MCF 10A (cell line): Measurements from ENCODE around the gene PBX1. TPM values are rescaled to one million over a fixed set of nuclear protein-coding genes. Genes with fewer than 3 reads are reported as not detected.

Experiments
- BruUV-seq: library from RNA; stranded (reverse); fragments of 400-500 nt; replicated peaks from 2 replicates; lab custom pipeline; 2021; lab: Mats Ljungman, UMichigan
- CTCF ChIA-PET: fragments of 300-600 bp; sonication (Branson Sonifier 250); formaldehyde crosslinking; extraction: SDS; loops from one replicate; lab custom pipeline; 2021; ENCODE audit warnings: antibody characterized with exemption, inconsistent platforms; lab: Yijun Ruan, JAX
- POLR2A ChIA-PET: fragments of 300-600, 350-650 bp; sonication (Branson Sonifier 250); formaldehyde crosslinking; extraction: SDS; loops from one replicate; lab custom pipeline; 2020; ENCODE audit warnings: antibody characterized with exemption, inconsistent platforms; lab: Yijun Ruan, JAX
- DNase-seq: peaks from one replicate; pipeline ENCODE4 v3.0.0-alpha.2; 2018; ENCODE audit not compliant: unreplicated experiment
- H3K27ac Mint-ChIP-seq: one replicate; pipeline ENCODE4 v1.8.0; 2022; ENCODE audit warnings: mild to moderate bottlenecking, low read depth, mixed read lengths; ENCODE audit not compliant: unreplicated experiment
- H3K27me3 Mint-ChIP-seq: one replicate; pipeline ENCODE4 v1.8.0; 2022; ENCODE audit warnings: mixed read lengths; ENCODE audit not compliant: insufficient read depth, unreplicated experiment
- H3K36me3 Mint-ChIP-seq: one replicate; pipeline ENCODE4 v1.8.0; 2022; ENCODE audit warnings: mild to moderate bottlenecking, moderate library complexity, mixed read lengths; ENCODE audit not compliant: insufficient read depth, unreplicated experiment
- H3K4me1 Mint-ChIP-seq: one replicate; pipeline ENCODE4 v1.8.0; 2022; ENCODE audit warnings: mixed read lengths; ENCODE audit not compliant: insufficient read depth, unreplicated experiment
- H3K4me3 Mint-ChIP-seq: one replicate; pipeline ENCODE4 v1.8.0; 2022; ENCODE audit warnings: mild to moderate bottlenecking, moderate library complexity, mixed read lengths; ENCODE audit not compliant: unreplicated experiment
- H3K9me3 Mint-ChIP-seq: one replicate; pipeline ENCODE4 v1.8.0; 2022; ENCODE audit warnings: mixed read lengths; ENCODE audit not compliant: unreplicated experiment
- intact Hi-C: fragments of 100-400 bp; cut with micrococcal nuclease; formaldehyde crosslinking; loops from 2 replicates; pipeline ENCODE4 v1.14.1; 2022
- total RNA-seq: library from RNA; stranded (reverse); gene quantifications from 2 replicates; pipeline ENCODE4 v1.2.3, GENCODE V29; 2022
- TF ChIP-seq, protein P1 (sequence below): fragments of 200-600 bp; IDR thresholded peaks from one replicate; pipeline ENCODE4 v1.8.0; 2022; ENCODE audit warnings: antibody characterized with exemption, mild to moderate bottlenecking; ENCODE audit not compliant: unreplicated experiment

Gene PBX1
- total RNA-seq, 1 experiment from 2014 or later = 5.8 TPM

DNA sequence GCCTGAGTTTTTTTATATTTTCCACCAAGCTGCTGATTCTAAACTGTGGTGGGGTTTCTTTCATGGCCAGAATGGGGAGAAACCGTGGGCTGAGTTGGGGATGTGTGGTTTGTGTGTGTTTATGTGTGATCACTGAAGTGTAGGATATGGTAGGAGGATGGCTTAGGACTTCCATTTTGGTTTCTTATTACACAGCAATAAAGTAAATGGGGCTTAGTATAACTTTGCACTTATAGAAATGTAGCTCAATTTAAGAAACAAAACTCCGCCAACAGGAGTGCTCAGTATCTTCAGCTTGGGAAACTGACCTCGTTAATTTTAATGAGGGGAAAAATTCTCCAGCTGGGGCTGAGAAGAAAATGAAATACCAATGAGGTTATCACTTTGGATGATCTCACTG is 77.8 kb downstream of the PBX1 start:
- TF ChIP-seq, protein P1, sequence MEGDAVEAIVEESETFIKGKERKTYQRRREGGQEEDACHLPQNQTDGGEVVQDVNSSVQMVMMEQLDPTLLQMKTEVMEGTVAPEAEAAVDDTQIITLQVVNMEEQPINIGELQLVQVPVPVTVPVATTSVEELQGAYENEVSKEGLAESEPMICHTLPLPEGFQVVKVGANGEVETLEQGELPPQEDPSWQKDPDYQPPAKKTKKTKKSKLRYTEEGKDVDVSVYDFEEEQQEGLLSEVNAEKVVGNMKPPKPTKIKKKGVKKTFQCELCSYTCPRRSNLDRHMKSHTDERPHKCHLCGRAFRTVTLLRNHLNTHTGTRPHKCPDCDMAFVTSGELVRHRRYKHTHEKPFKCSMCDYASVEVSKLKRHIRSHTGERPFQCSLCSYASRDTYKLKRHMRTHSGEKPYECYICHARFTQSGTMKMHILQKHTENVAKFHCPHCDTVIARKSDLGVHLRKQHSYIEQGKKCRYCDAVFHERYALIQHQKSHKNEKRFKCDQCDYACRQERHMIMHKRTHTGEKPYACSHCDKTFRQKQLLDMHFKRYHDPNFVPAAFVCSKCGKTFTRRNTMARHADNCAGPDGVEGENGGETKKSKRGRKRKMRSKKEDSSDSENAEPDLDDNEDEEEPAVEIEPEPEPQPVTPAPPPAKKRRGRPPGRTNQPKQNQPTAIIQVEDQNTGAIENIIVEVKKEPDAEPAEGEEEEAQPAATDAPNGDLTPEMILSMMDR = no peak
- no peaks in the 10 kb centered on the region for H3K27me3 Mint-ChIP-seq
- H3K4me1 Mint-ChIP-seq = peaks cover 23% of the 10 kb centered on the region
- no TSS peak for BruUV-seq
- no peaks in the 10 kb centered on the region for H3K36me3 Mint-ChIP-seq
- no peak for DNase-seq
- peak overlapping the region; percentile 10 for H3K27ac Mint-ChIP-seq
- H3K9me3 Mint-ChIP-seq = no peaks in the 10 kb centered on the region
- CTCF ChIA-PET = interaction anchor here (0.6 to 2.7 kb wide), 6 partner anchors 12 to 150 kb away, joined by 3 to 15 read pairs (median 4); no protein-coding TSS in a partner anchor
- POLR2A ChIA-PET = interaction anchor here (0.6 to 1.8 kb wide), 3 partner anchors 12 to 135 kb away, joined by 3 to 5 read pairs (median 4); no protein-coding TSS in a partner anchor
- H3K4me3 Mint-ChIP-seq = no peak overlapping the region
- intact Hi-C loops = loop anchor here (5.0 kb wide), 1 partner anchor 136 kb away; no protein-coding TSS in a partner anchor

DNA sequence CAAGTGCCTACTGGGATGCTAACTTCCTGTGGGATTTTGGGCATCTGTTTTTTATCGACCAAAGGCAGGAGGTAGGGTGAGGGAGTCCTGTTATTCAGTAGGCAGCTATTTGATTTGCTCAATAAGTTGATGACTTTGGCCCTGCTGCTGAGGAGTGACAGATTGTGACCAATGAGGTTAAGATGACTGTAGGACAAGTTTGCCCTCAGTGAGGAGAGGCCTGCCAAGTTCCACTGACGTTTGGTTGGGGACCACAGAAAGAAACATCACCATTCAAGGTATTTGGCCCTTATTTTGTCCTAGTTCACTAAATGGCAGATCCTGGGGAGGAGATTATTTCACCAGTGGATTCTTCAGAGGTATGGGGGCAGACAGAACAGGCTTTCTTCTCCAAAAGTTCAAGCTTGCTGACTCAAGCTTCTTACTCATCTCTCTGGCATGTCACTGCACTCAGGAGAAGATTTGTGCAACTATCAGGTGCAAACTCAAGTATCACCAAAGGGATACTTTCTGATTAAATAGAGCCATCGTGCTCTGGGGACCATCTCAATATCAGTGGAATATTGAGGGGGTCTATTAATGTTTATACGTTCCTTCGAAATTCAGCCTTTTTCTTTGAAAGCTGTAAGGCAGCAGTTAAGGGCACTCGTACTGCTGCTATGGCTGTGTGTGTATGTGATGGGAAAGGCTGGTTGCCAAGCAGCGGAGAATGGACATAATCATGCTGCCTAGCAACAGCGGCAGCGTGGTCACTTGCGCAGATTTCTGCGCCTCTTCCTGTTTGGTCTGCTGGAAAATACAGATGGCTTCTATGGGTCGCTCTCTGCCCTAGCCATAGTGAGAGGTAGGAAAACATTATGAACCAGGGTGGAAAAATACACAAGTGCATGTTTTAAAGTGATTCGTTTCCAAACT is 78.7 kb downstream of the PBX1 start:
- H3K9me3 Mint-ChIP-seq = no peaks in the 10 kb centered on the region
- H3K4me3 Mint-ChIP-seq = no peak overlapping the region
- H3K36me3 Mint-ChIP-seq = no peaks in the 10 kb centered on the region
- peak; percentile 73 for DNase-seq
- CTCF ChIA-PET = interaction anchor here (0.8 to 2.7 kb wide), 4 partner anchors 16 to 474 kb away, joined by 3 to 15 read pairs (median 6); no protein-coding TSS in a partner anchor
- H3K27ac Mint-ChIP-seq = peak overlapping the region; percentile 10
- H3K27me3 Mint-ChIP-seq = no peaks in the 10 kb centered on the region
- POLR2A ChIA-PET = interaction anchor here (0.7 to 1.8 kb wide), 3 partner anchors 11 to 134 kb away, joined by 3 to 6 read pairs (median 5); no protein-coding TSS in a partner anchor
- peaks cover 31% of the 10 kb centered on the region for H3K4me1 Mint-ChIP-seq
- BruUV-seq = no TSS peak
- TF ChIP-seq, protein P1 = no peak
- intact Hi-C loops = loop anchor here (5.0 kb wide), 1 partner anchor 135 kb away; no protein-coding TSS in a partner anchor

DNA sequence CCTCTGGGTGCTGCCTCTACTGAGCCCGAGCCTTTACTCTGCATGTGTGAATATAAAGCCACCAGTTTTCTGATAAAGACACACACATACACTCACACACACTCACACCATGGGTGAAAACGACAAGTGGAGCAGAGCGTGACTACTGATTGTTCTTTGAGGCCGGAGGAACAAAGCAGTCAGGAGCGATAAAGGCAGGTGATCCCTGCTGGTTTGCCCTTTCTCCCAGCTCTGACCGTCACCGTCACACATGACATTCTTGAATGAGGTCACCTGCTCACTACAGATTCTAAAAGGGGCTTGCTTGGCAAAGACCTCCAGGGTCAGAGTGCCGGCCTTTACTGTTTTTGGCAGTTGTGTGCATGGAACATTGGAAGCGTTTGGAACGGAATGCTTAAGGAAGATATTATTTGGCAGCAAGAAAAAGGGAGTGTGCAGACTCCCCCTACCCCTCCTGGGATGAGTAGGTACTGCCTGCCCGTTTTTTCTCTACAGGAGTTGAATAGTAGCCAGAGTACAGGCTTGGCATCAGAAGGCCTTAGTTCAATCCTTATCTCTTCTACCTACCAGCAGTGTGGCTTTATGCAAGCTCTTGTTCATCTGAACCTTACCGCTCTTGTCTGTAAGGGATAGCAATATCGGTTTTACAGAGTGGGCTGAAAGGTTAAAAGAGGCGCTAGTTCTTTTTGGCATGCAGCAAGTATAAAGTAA is 79.7 kb downstream of the PBX1 start:
- BruUV-seq = no TSS peak
- Mint-ChIP-seq H3K36me3 (no peaks in the 10 kb centered on the region), H3K27me3 (no peaks in the 10 kb centered on the region), H3K9me3 (no peaks in the 10 kb centered on the region), H3K4me3 (no peak overlapping the region), H3K4me1 (peaks cover 31% of the 10 kb centered on the region), H3K27ac (peak overlapping the region; percentile 10)
- intact Hi-C loops = loop anchor here (5.0 kb wide), 1 partner anchor 134 kb away; no protein-coding TSS in a partner anchor
- DNase-seq = no peak
- TF ChIP-seq, protein P1 = no peak
- ChIA-PET POLR2A (interaction anchor here (1.2 kb wide), 1 partner anchor 12 kb away, joined by 6 read pairs; no protein-coding TSS in a partner anchor), CTCF (interaction anchor here (0.5 kb wide), 1 partner anchor 368 kb away, joined by 3 read pairs; no protein-coding TSS in a partner anchor)
